GM12878 (cell line): ENCODE data around the gene EPHB1. TPM values are rescaled to one million over a fixed set of nuclear protein-coding genes. Genes with fewer than 3 reads are reported as not detected.
A peak's percentile ranks its signal among the peaks of the same experiment; 100 is the strongest.

ENCODE experiments used
- ATAC-seq: fragments of 200-7000 bp; cut with Tn5 transposase; 3 replicates; pipeline ENCODE4 v1.9.1; 2020; ENCODE audit warnings: mild to moderate bottlenecking, moderate library complexity
- BruUV-seq: library from RNA; stranded (reverse); fragments of 400-500 nt; replicated peaks from 2 replicates; lab custom pipeline; 2021; lab: Mats Ljungman, UMichigan
- CTCF ChIA-PET: fragments of 300-600 bp; sonication (Branson Sonifier 250); formaldehyde crosslinking; extraction: SDS; loops from one replicate; lab custom pipeline; 2021; ENCODE audit warnings: inconsistent platforms; lab: Yijun Ruan, JAX
- POLR2A ChIA-PET: fragments of 350-600 bp; formaldehyde crosslinking; extraction: SDS; loops from one replicate; lab custom pipeline; 2021; ENCODE audit warnings: inconsistent platforms; lab: Charles Lee
- RAD21 ChIA-PET: fragments of 300-600 bp; sonication (Branson Sonifier 250); formaldehyde crosslinking; loops from one replicate; lab custom pipeline; 2023; ENCODE audit warnings: antibody characterized with exemption; ENCODE audit not compliant: unreplicated experiment; lab: Charles Lee
- SMC1A ChIA-PET: fragments of 300-600 bp; sonication (Branson Sonifier 250); formaldehyde crosslinking; loops from one replicate; lab custom pipeline; 2023; ENCODE audit not compliant: unreplicated experiment, uncharacterized antibody; lab: Charles Lee
- DNase-seq: peaks from one replicate; pipeline ENCODE4 v3.0.0-alpha.2; 2011; ENCODE audit warnings: low read depth, low spot score
- FAIRE-seq: peaks from 3 replicates; lab custom pipeline; 2011; peaks lifted over from hg19 to GRCh38; lab: Jason Lieb, UNC
- H2AFZ ChIP-seq: 2 replicates; pipeline ENCODE4 v1.6.0; 2011; ENCODE audit warnings: low read depth, low read length, control low read depth; ENCODE audit not compliant: control insufficient read depth
- H3K27ac ChIP-seq: 2 replicates; pipeline ENCODE4 v1.5.1; 2011; ENCODE audit warnings: control low read depth; ENCODE audit not compliant: control insufficient read depth, insufficient read depth
- H3K27me3 ChIP-seq, 2 experiments: replicated peaks in 1 of 2; 2 replicates each; pipeline versions ENCODE4 v1.6.0 to v1.6.1; 2011; ENCODE audit warnings: low read length in 1 of 2; ENCODE audit not compliant: control insufficient read depth in 2 of 2, insufficient read depth in 2 of 2
- H3K36me3 ChIP-seq, 2 experiments: 2 replicates each; pipeline ENCODE4 v1.5.1; 2011; ENCODE audit warnings: low read length in 1 of 2; ENCODE audit not compliant: control insufficient read depth in 2 of 2, insufficient read depth in 2 of 2
- H3K4me1 ChIP-seq: 2 replicates; pipeline ENCODE4 v1.6.1; 2011; ENCODE audit warnings: mild to moderate bottlenecking, low read length, moderate library complexity, mixed read lengths; ENCODE audit not compliant: control insufficient read depth, insufficient read depth
- H3K4me2 ChIP-seq: 2 replicates; pipeline ENCODE4 v1.6.0; 2011; ENCODE audit warnings: control low read depth; ENCODE audit not compliant: control insufficient read depth, insufficient read depth
- H3K4me3 ChIP-seq: fragments of 200-600 bp; sonication (generic); 2 replicates; pipeline ENCODE4 v1.5.1; 2016
- H3K79me2 ChIP-seq: 2 replicates; pipeline ENCODE4 v1.6.0; 2011; ENCODE audit warnings: low read length; ENCODE audit not compliant: control insufficient read depth, insufficient read depth
- H3K9ac ChIP-seq: 2 replicates; pipeline ENCODE4 v1.8.0; 2011; ENCODE audit warnings: low read length, control low read depth, mixed read lengths; ENCODE audit not compliant: control insufficient read depth, insufficient read depth
- H3K9me3 ChIP-seq: replicated peaks from 3 replicates; pipeline ENCODE4 v1.5.1; 2011; ENCODE audit warnings: mild to moderate bottlenecking, low read length; ENCODE audit not compliant: control insufficient read depth, insufficient read depth
- H4K20me1 ChIP-seq: 2 replicates; pipeline ENCODE4 v1.6.0; 2011; ENCODE audit not compliant: control insufficient read depth, insufficient read depth
- CBX5 ChIP-seq: sonication (generic); IDR thresholded peaks from 2 replicates; pipeline ENCODE4 v1.6.1; 2016; ENCODE audit warnings: low read depth, moderate library complexity, mild to moderate bottlenecking, inconsistent platforms
- CUX1 ChIP-seq: IDR thresholded peaks from 2 replicates; pipeline ENCODE4 v1.6.1; 2012; ENCODE audit warnings: improper control_type of control experiment, low read depth, low read length; ENCODE audit not compliant: insufficient replicate concordance
- E2F8 ChIP-seq: fragments of 450-650 bp; IDR thresholded peaks from 2 replicates; pipeline ENCODE4 v1.6.1; 2018; ENCODE audit warnings: mild to moderate bottlenecking, low read depth, moderate library complexity; ENCODE audit not compliant: partially characterized antibody
- EP300 ChIP-seq, 2 experiments: fragments of 150-350 bp in 1 of 2; IDR thresholded peaks; 2 replicates each; pipeline ENCODE4 v1.6.1; 2011 to 2012; ENCODE audit warnings: low read depth in 2 of 2, low read length in 2 of 2, borderline replicate concordance in 1 of 2, improper control_type of control experiment in 1 of 2, inconsistent platforms in 1 of 2; ENCODE audit not compliant: control insufficient read depth in 1 of 2
- HCFC1 ChIP-seq: fragments of 150-350 bp; IDR thresholded peaks from 2 replicates; pipeline ENCODE4 v1.6.1; 2014; ENCODE audit warnings: low read length
- IKZF1 ChIP-seq: fragments of 450-650 bp; conservative IDR thresholded peaks from 2 replicates; pipeline ENCODE4 v1.6.1; 2017; ENCODE audit warnings: antibody characterized with exemption, mild to moderate bottlenecking
- RCOR1 ChIP-seq: conservative IDR thresholded peaks from 2 replicates; pipeline ENCODE4 v1.6.1; 2012; ENCODE audit warnings: low read depth, low read length, improper control_type of control experiment
- SMAD5 ChIP-seq: IDR thresholded peaks from 2 replicates; pipeline ENCODE4 v1.6.1; 2016; ENCODE audit warnings: antibody characterized with exemption, low read depth
- SMC3 ChIP-seq: IDR thresholded peaks from 2 replicates; pipeline ENCODE4 v1.6.1; 2011; ENCODE audit warnings: low read length, improper control_type of control experiment, borderline replicate concordance
- SPI1 ChIP-seq: IDR thresholded peaks from 2 replicates; pipeline ENCODE4 v1.6.1; 2011; ENCODE audit warnings: low read depth, mild to moderate bottlenecking, low read length, moderate library complexity, borderline replicate concordance; ENCODE audit not compliant: insufficient read depth
- SRF ChIP-seq, 2 experiments: IDR thresholded peaks; 2 replicates each; pipeline ENCODE4 v1.6.1; 2011; ENCODE audit warnings: low read depth in 2 of 2, low read length in 2 of 2, mild to moderate bottlenecking in 1 of 2, moderate library complexity in 1 of 2
- ZBTB33 ChIP-seq: fragments of 450-650 bp; IDR thresholded peaks from 2 replicates; pipeline ENCODE4 v1.6.1; 2017; ENCODE audit warnings: mild to moderate bottlenecking
- WGBS: methylation state at CpG from one replicate; pipeline ENCODE4 v1.1.6; 2016; ENCODE audit warnings: low lambda C conversion rate; ENCODE audit not compliant: insufficient replicate concordance, insufficient coverage; ENCODE audit errors: missing lambda C conversion rate; 5-methylcytosine and 5-hydroxymethylcytosine counted together
- in situ Hi-C: fragments of 300-500 bp; cut with MboI; formaldehyde crosslinking; loops from 9 replicates; pipeline ENCODE4 v1.14.3; 2018; ENCODE audit warnings: mixed read lengths
- intact Hi-C: fragments of 100-400 bp; cut with micrococcal nuclease; formaldehyde crosslinking; loops from one replicate; pipeline ENCODE4 v1.14.2; 2022; ENCODE audit not compliant: unreplicated experiment
- polyA plus RNA-seq, 11 experiments: library from polyadenylated mRNA; depleted of rRNA in 4 of 11; unstranded in 6 of 11; stranded (reverse) in 5 of 11; fragments of >200 nt; fragmentation: Nextera tagmentation in 4 of 11; fragmentation: Illumina TruSeq in 1 of 11; extraction: Ambion mirVana in 4 of 11; extraction: Trizol in 1 of 11; gene quantifications; 1 replicate in 1 of 11; 2 replicates in 10 of 11; pipeline versions ENCODE4 v1.2.1 to v1.2.3, GENCODE V29; 2011 to 2016; ENCODE audit warnings: inconsistent platforms in 2 of 11, missing spikeins in 2 of 11, low read depth in 1 of 11
- total RNA-seq, 4 experiments: library from RNA; depleted of rRNA in 3 of 4; stranded (reverse); fragments of >200 nt in 3 of 4; fragmentation: Illumina TruSeq in 1 of 4; extraction: Trizol in 1 of 4; gene quantifications; 2 replicates each; pipeline versions ENCODE4 v1.2.1 to v1.2.3, GENCODE V29; 2013 to 2021
- TF ChIP-seq, protein P1 (sequence below): fragments of 450-650 bp; IDR thresholded peaks from 2 replicates; pipeline ENCODE4 v1.6.1; 2017; ENCODE audit warnings: low read depth, mild to moderate bottlenecking, moderate library complexity

The EPHB1 gene
- total and polyA plus RNA-seq, 10 of the 15 experiments (the other 5 are each of a cell fraction or from before 2014, with no cell fraction given), result 0.33 to 23.8 (median 1.2) TPM

GRCh38 chr3:135260025-135260424 lies 465.0 kb downstream of the EPHB1 start:
- FAIRE-seq (no peak), DNase-seq (no peak), ATAC-seq (no peak)
- no peak overlapping the region for H3K4me3 ChIP-seq
- H3K79me2 ChIP-seq, result no peaks in the 10 kb centered on the region
- H3K4me1 ChIP-seq, result no peaks in the 10 kb centered on the region
- no peak overlapping the region for H2AFZ ChIP-seq
- no peak overlapping the region for H3K9ac ChIP-seq
- in situ Hi-C loops (no loop called here), intact Hi-C loops (no loop called here)
- ChIA-PET POLR2A (no interaction called here), SMC1A (no interaction called here), CTCF (no interaction called here), RAD21 (no interaction called here)
- no peaks in the 10 kb centered on the region for H3K27me3 ChIP-seq
- TSS peak; percentile 38 for BruUV-seq
- H3K4me2 ChIP-seq, result no peak overlapping the region
- no peaks in the 10 kb centered on the region for H4K20me1 ChIP-seq
- no peaks in the 10 kb centered on the region for H3K9me3 ChIP-seq
- 59% methylated on average over 2 of the region's 2 CpGs for WGBS
- H3K36me3 ChIP-seq, result peaks cover 0 to 3% of the 10 kb centered on the region in 2 experiments; a peak in 2 of 4 replicates
- H3K27ac ChIP-seq, result no peak overlapping the region
- TF ChIP-seq ZBTB33 (no peak), CUX1 (no peak), HCFC1 (no peak), SMAD5 (no peak), CBX5 (no peak), SRF (IDR thresholded peaks at IDR 0.05; ENCODE audit: low read depth in 2 of 2, low read length in 2 of 2) (no peak), EP300 (IDR thresholded peaks at IDR 0.05; ENCODE audit: borderline replicate concordance in 1 of 2, control insufficient read depth in 1 of 2, low read depth in 2 of 2, low read length in 2 of 2) (no peak), RCOR1 (no peak), SPI1 (no peak), SMC3 (no peak), IKZF1 (no peak), E2F8 (no peak)
- TF ChIP-seq, protein P1, sequence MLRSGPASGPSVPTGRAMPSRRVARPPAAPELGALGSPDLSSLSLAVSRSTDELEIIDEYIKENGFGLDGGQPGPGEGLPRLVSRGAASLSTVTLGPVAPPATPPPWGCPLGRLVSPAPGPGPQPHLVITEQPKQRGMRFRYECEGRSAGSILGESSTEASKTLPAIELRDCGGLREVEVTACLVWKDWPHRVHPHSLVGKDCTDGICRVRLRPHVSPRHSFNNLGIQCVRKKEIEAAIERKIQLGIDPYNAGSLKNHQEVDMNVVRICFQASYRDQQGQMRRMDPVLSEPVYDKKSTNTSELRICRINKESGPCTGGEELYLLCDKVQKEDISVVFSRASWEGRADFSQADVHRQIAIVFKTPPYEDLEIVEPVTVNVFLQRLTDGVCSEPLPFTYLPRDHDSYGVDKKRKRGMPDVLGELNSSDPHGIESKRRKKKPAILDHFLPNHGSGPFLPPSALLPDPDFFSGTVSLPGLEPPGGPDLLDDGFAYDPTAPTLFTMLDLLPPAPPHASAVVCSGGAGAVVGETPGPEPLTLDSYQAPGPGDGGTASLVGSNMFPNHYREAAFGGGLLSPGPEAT, result no peak
